Kidney epithelial cell (primary cell): ENCODE measurements around the gene KCNK6. TPM values are rescaled to one million over a fixed set of nuclear protein-coding genes. Genes with fewer than 3 reads are reported as not detected.

Source experiments
- DNase-seq: peaks from one replicate; pipeline ENCODE4 v3.0.0-alpha.2; 2010; ENCODE audit warnings: low read depth
- H3K27me3 ChIP-seq: 2 replicates; pipeline ENCODE4 v1.6.0; 2011; ENCODE audit warnings: low read length; ENCODE audit not compliant: control insufficient read depth, insufficient read depth
- H3K36me3 ChIP-seq: 2 replicates; pipeline ENCODE4 v1.5.1; 2011; ENCODE audit warnings: low read length; ENCODE audit not compliant: control insufficient read depth, insufficient read depth
- H3K4me3 ChIP-seq: 2 replicates; pipeline ENCODE4 v1.5.1; 2011; ENCODE audit warnings: low read depth, mild to moderate bottlenecking, control low read depth, low read length
- CTCF ChIP-seq: IDR thresholded peaks from 2 replicates; pipeline ENCODE4 v1.5.1; 2011; ENCODE audit warnings: mild to moderate bottlenecking, moderate library complexity, low read length, control low read depth, inconsistent platforms; ENCODE audit not compliant: insufficient read depth, poor library complexity, severe bottlenecking
- total RNA-seq: library from RNA; depleted of rRNA; stranded (reverse); fragments of >200 nt; gene quantifications from 2 replicates; pipeline ENCODE4 v1.2.3, GENCODE V29; 2015

The KCNK6 gene
- total RNA-seq, 1 donor from 2014 or later: 3.6 TPM

- Histone ChIP-seq H3K4me3 (no peak overlapping the region), H3K27me3 (no peaks in the 10 kb centered on the region), H3K36me3 (no peaks in the 10 kb centered on the region)
- DNase-seq: no peak
- no peak for TF ChIP-seq CTCF
Observed at GRCh38 chr19:38277549-38277948, 42.1 kb upstream of the KCNK6 start.

- Histone ChIP-seq H3K27me3 (no peaks in the 10 kb centered on the region), H3K36me3 (no peaks in the 10 kb centered on the region), H3K4me3 (no peak overlapping the region)
- TF ChIP-seq CTCF: no peak
- no peak for DNase-seq
Observed at GRCh38 chr19:38277969-38278680, 41.5 kb upstream of the KCNK6 start.

GRCh38 chr19:38278751-38279150 is 40.9 kb upstream of the KCNK6 start:
- no peak for DNase-seq
- Histone ChIP-seq H3K36me3 (no peaks in the 10 kb centered on the region), H3K4me3 (no peak overlapping the region), H3K27me3 (no peaks in the 10 kb centered on the region)
- no peak for TF ChIP-seq CTCF

- peaks cover 1% of the 10 kb centered on the region for H3K36me3 ChIP-seq
- no peak for DNase-seq
- H3K4me3 ChIP-seq: no peak overlapping the region
- TF ChIP-seq CTCF: no peak
- no peaks in the 10 kb centered on the region for H3K27me3 ChIP-seq
Observed at GRCh38 chr19:38280030-38280921, 39.4 kb upstream of the KCNK6 start.

- TF ChIP-seq CTCF: no peak
- H3K27me3 ChIP-seq: no peaks in the 10 kb centered on the region
- H3K36me3 ChIP-seq: peaks cover 1% of the 10 kb centered on the region
- no peak overlapping the region for H3K4me3 ChIP-seq
- no peak for DNase-seq
Observed at GRCh38 chr19:38281811-38282566, 37.7 kb upstream of the KCNK6 start.
